Measurements from ENCODE around the gene SPAG4.

The SPAG4 gene

DNA sequence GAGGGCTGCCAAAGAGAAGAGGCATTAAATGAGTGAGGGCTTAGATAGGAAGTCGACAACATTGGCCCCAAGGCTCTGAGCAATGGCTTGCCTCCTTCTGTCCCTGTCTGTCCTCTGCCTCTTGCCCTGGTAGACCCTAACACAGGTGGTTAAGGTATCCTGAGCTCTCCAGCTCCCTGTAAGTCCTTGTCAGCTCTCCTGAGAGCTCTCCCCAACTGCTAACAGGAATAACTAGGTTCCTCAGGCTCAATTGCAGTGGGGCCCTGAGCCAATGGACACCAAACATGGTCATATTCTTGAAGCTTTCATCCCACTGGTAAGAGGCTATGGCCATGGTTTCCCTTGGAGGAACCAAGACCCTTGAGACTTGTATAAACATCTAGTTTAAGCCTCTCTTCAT lies 54.1 kb downstream of the SPAG4 start:
- Histone ChIP-seq H3K36me3 (ENCODE audit: control insufficient read depth, low read length) (peaks cover 40% of the 10 kb centered on the region), H3K79me2 (ENCODE audit: control insufficient read depth, low read length) (peaks cover 5% of the 10 kb centered on the region), H3F3A (ENCODE audit: control insufficient read depth, insufficient read depth) (peaks cover 12% of the 10 kb centered on the region; the same call in 1 of the 2 replicates), H3K9me2 (replicated peaks; ENCODE audit: control insufficient read depth, low read length) (no peaks in the 10 kb centered on the region), H4K20me1 (ENCODE audit: control insufficient read depth, insufficient read depth, low read depth, low read length) (no peaks in the 10 kb centered on the region), H3K4me1 (ENCODE audit: control insufficient read depth, low read length) (peaks cover 5% of the 10 kb centered on the region), H3K9me3 (ENCODE audit: control insufficient read depth, insufficient read depth, low read length) (no peaks in the 10 kb centered on the region), H3K4me3 (ENCODE audit: low read length) (no peak overlapping the region), H3K27me3 (ENCODE audit: control insufficient read depth, low read length) (no peaks in the 10 kb centered on the region), H3K27ac (ENCODE audit: low read depth, low read length) (no peak overlapping the region), H3K4me2 (ENCODE audit: low read length) (no peak overlapping the region)
- TF ChIP-seq EZH2phosphoT487 (IDR thresholded peaks at IDR 0.05; ENCODE audit: borderline replicate concordance, low read length) (no peak), CTCF (IDR thresholded peaks at IDR 0.05; ENCODE audit: low read depth, low read length, poor library complexity, severe bottlenecking) (no peak)
